Activated effector memory CD4-positive, alpha-beta T cell treated with anti-CD3 and anti-CD28 coated beads, Interleukin-2, amount 50 U/mL, for 16 hours (primary cell): ENCODE results near the gene BPTF.
"Not testable (repeated sequence)": the region's sequence is repeated elsewhere in the genome, so short reads cannot be mapped to it uniquely, and the experiment has no call there.

Experiments
- DNase-seq: peaks from one replicate; pipeline ENCODE4 v3.0.0-alpha.2; 2020

The BPTF gene

GRCh38 chr17:67836205-67836987, 11.1 kb downstream of the BPTF start:
- no peak for DNase-seq

DNA sequence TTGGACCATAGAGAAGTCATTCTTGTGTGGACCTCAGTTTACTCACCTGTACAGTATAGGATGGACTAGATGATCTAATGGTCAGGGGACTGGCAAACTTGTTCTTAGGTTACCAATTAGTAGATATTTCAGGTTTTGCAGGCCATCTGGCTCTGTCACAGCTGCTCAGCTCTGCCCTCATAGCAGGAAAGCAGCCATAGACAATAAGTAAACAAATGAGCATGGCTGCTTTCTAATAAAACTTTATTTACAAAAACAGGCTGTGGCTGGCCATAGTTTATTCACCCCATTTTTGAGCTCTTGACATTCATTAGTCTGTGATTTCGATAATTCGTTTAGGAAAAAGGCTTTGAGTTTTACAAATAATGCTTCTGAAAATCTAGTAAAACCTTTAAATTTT, 12.7 kb downstream of the BPTF start:
- DNase-seq, result no peak

DNA sequence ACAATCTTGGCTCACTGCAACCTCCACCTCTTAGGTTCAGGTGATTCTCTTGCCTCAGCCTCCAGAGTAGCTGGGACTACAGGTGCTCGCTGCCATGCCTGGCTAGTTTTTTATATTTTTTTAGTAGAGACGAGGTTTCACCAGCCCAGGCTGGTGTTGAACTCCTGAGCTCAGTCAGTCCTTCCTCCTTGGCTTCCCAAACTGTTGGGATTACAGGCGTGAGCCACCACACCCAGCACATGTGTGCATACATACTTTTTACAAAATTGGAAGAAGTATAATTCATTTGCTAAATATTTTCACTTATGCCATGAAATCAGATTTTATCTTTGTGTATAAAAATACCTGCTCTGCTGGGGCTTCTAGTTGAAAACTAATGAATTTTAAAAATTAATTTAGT, 13.2 kb downstream of the BPTF start:
- no peak for DNase-seq

- no peak for DNase-seq
Measured at GRCh38 chr17:67841992-67842391, 16.7 kb downstream of the BPTF start.

DNA sequence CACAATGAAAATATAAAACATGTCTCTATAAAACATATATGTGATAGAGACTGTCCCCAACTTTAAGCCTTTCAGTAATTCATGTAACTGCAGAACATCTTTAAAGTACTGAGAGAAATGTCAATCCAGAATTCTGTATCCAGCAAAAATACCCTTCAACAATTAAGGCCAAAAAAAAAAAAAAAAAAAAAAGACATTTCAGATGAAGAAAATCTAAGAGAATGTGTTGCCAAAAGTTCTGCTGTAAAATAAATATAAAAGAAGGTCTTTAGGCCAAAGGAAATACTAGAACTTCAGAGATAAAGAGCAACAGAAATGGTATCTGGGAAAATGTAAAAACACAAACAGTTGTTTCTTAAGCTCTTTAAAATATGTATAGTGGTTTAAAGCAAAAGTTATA, 17.3 kb downstream of the BPTF start:
- DNase-seq, result no peak

DNA sequence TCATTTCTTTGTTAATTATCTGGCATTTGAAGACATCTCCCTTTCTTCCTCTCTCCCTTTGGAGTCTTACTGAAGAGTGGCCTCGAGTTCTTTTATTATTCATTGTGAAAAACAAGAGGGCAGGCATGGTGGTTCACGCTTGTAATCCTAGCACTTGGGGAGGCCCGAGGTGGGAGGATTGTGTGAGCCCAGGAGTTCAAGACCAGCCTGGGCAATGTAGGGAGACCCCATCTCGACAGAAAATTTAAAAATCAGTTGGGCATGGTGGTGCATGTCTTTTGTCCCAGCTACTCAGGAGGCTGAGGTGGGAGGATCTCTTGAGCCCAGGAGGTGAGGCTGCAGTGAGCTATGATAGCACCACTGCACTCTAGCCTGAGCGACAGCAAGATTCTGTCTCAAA, 20.1 kb downstream of the BPTF start:
- no peak for DNase-seq

- DNase-seq, result not testable (repeated sequence)
Measured at GRCh38 chr17:67848189-67848588, 22.9 kb downstream of the BPTF start.

GRCh38 chr17:67848846-67849245, 23.5 kb downstream of the BPTF start:
- not testable (repeated sequence) for DNase-seq

DNA sequence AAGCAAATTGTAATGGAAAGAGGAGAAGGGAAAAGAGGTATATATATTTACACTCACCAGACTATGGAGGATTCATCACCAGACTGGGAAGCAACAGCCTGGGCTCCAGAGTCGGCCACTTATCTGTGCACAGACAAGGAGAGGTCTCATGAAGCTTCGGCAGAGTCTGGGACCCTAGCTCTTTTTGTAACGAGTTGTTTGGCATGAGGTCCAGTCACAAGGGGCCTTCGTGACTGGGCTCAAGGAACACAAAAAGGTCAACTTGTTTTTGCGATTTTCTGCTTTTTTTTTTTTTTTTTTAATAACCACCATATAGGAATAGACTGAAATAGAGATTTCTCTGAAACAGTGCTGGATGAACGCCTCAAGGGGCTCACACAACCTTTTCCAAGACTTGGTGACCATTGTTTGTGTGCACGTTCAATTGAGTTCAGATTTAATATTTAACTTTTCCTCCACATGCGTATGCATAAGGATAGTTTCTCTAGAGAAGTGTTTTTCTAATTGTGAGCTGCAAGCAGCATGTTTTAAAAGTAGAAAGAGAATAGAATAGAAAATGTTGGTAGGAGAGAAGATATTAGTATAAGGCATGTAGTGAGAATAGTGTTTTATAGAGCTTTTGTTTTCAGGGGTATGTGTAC, 25.8 kb downstream of the BPTF start:
- DNase-seq, result no peak

- DNase-seq, result no peak
Measured at GRCh38 chr17:67853703-67854102, 28.4 kb downstream of the BPTF start.

DNA sequence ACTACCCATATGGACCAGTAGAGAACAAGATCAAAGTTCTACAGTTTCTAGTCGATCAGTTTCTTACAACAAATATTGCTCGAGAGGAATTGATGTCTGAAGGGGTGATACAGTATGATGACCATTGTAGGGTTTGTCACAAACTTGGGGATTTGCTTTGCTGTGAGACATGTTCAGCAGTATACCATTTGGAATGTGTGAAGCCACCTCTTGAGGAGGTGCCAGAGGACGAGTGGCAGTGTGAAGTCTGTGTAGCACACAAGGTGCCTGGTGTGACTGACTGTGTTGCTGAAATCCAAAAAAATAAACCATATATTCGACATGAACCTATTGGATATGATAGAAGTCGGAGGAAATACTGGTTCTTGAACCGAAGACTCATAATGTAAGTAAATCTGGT, 29.1 kb downstream of the BPTF start:
- no peak for DNase-seq

DNA sequence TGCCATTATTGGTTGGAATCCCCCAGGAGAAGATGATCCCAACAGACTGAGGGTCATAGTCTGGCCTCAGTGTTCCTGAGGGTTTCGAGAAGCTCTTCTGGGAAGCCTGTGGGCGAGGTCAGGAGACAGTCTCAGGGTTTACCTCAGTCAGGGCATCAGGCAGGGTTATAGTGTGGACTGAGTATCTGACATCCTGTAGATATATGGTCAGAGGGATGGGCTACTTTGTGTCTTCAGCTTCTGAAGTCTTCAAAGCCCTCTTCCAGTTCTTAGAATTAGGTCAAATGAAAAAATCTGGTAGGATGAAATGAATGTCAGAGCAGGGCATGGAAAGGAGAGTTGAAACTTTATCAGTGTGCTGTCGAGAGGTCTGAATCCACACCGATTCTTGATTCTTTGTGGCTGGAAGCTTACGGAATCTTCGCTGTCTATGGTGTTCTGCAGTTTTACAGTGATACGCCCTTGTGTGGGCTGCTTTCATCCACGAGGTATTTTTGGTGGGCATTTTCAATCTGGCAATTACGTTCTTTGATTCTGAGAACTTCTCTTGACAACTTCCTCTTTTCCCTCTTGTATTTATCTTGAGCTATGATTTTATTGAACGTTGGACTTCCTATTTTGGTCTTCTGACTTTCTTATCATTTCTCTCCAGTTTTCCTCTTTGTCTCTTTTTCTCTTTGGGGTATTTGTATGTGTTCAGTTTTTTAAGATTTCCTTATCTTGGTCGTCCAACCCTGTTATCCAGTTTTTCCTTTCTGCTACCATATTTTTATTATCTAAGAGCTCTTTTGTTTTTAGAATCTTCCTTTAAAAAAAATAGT, 30.4 kb downstream of the BPTF start:
- DNase-seq, result no peak

GRCh38 chr17:67856402-67856801, 31.1 kb downstream of the BPTF start:
- not testable (repeated sequence) for DNase-seq

- DNase-seq, result no peak
Measured at GRCh38 chr17:67862614-67863217, 37.4 kb downstream of the BPTF start.

DNA sequence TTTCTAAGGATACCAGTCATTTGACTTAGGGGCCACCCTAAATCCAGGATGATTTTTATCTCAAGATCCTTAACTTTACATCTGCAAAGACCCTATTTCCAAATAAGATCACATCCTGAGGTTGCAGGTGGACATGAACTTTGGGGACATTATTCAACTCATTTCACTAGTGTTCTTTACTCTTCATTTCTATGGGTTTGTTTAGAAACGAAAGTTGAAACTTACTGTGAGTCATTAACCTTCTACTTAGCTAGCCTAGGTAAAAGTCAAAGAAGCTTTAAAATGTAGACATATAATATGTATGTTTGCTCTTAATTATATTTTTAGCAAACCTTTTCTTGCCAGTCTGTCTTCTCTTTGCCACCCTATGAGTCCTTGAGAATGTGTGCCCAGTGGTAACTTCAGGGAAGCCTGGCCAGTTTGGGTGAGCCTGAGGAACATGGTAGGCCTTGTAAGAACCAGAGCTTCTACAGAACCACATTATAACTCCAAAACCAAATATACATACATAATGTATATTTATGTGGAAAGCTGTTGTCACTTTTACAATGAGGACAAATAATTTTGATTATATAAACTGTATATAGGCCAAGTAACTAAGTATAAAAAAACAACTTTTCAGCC, 38.4 kb downstream of the BPTF start:
- no peak for DNase-seq

DNA sequence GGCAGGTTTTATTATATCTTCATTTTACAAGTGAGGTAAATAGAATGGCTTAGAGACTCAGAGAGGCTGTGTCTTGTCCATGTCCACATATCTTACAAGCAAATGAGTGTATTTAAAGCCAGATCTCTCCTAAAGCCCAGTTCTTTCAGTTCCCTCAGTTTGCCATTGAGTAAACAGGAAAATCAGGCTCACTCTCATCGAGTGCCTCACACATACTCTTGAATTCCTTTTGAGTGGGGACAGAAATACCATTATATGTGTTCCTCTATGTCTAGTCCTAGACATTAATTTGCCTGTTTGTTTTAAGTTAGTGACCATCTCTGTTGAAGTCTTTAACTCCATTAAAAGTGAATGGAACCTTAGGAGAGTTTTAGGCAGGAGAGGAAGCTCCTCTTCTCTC, 40.1 kb downstream of the BPTF start:
- no peak for DNase-seq

DNA sequence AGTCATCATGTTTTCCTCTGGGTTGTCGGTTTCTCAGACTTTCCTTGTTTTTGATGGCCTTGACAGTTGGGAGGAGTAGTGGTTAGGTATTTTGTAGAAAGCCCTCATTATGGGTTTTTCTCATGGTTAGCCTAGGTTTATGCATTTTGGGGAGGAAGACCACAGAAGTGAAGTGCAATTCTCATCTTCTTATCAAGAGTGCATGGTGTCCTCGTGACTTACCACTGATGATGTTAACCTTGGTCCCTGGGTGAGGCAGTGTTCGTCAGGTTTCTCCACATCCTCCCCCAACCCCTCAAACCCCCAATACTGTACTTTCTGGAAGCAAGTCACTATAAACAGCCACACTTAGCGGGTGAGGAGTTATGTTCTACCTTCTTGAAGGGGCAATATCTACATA, 42.3 kb downstream of the BPTF start:
- DNase-seq, result no peak

- no peak for DNase-seq
Measured at GRCh38 chr17:67868176-67868575, 42.9 kb downstream of the BPTF start.

DNA sequence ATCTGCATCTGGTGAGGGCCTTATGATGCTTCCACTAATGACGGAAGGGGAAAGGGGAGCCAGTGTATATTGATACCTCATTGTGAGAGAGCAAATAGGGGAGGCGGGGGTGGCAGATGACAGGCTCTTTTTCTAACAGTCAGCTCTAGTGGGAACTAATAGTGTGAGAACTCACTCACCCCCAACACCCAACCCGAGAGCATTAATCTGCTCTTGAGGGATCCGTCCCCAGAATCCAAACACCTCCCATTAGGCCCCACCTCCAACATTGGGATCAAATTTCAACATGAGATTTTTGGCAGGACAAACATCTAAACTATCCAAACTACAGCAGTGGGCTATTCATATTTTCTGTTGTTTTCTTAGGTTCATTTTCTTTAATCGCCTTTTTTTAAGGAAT, 54.4 kb downstream of the BPTF start:
- DNase-seq, result no peak

DNA sequence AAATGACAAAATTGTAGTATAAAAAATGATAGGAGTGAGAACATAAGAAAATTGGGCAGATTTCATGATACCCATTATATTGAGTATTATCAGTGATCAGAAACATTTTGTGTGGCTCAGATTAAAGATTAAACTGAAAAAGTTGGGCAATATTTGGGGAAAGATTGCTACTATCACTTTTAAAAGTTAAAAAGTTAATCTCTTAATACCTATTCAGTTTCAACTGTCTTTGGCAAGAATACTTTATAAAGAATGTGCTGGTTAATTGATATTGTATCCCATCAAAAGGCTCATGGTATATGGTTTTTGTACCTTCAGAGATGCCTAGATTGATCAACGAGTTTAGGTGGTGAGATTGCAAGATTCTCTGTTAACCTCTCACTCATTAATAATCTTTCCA, 55.8 kb downstream of the BPTF start:
- DNase-seq, result no peak

DNA sequence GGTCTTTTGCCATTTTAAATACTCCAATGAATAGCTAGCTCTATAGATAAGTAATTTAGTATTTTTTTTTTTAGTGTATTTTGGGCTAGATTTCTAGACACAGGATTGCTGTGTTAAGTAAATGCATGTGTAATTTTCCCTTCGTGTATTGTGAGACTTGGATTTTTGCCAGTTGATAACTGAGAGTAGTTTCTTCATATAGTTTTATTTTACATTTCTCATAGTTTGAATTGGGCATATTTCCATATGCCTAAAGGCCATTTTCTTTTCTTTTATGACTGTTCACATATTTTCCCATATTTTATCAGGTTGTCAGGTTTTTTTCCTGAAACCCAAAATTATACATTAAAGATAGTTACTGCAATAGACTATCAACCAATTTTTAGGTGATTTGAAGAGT, 59.4 kb downstream of the BPTF start:
- no peak for DNase-seq

GRCh38 chr17:67891481-67892119, 66.3 kb downstream of the BPTF start:
- no peak for DNase-seq
